IMR-90 (cell line): ENCODE results near the gene MAVS.

Experiments used
- BHLHE40 ChIP-seq: fragments of 150-350 bp; IDR thresholded peaks from 2 replicates; pipeline ENCODE4 v1.6.1; 2016; ENCODE audit warnings: mild to moderate bottlenecking, low read depth, low read length
- MAFK ChIP-seq: IDR thresholded peaks from 2 replicates; pipeline ENCODE4 v1.6.1; 2012; ENCODE audit warnings: low read depth, low read length, improper control_type of control experiment
- MAZ ChIP-seq: IDR thresholded peaks from 2 replicates; pipeline ENCODE4 v1.6.1; 2012; ENCODE audit warnings: low read depth, mild to moderate bottlenecking, low read length, improper control_type of control experiment, moderate library complexity, borderline replicate concordance
- MXI1 ChIP-seq: IDR thresholded peaks from 2 replicates; pipeline ENCODE4 v1.6.1; 2012; ENCODE audit warnings: low read depth, mild to moderate bottlenecking, low read length, moderate library complexity, borderline replicate concordance
- POLR2A ChIP-seq: IDR thresholded peaks from 2 replicates; pipeline ENCODE4 v1.6.1; 2012; ENCODE audit warnings: mild to moderate bottlenecking, low read depth, low read length
- RAD21 ChIP-seq: IDR thresholded peaks from 2 replicates; pipeline ENCODE4 v1.6.1; 2012; ENCODE audit warnings: low read length, improper control_type of control experiment
- SMC3 ChIP-seq: fragments of 150-350 bp; IDR thresholded peaks from 2 replicates; pipeline ENCODE4 v1.6.1; 2016; ENCODE audit warnings: low read depth, mild to moderate bottlenecking, antibody characterized with exemption, low read length, moderate library complexity
- TF ChIP-seq, protein P1 (sequence below): conservative IDR thresholded peaks from 2 replicates; pipeline ENCODE4 v1.5.1; 2012; ENCODE audit warnings: mild to moderate bottlenecking, low read depth, low read length, improper control_type of control experiment
- TF ChIP-seq, protein P2 (sequence below): fragments of 150-350 bp; IDR thresholded peaks from 2 replicates; pipeline ENCODE4 v1.6.1; 2017; ENCODE audit warnings: mild to moderate bottlenecking, antibody characterized with exemption, low read length, low read depth

DNA sequence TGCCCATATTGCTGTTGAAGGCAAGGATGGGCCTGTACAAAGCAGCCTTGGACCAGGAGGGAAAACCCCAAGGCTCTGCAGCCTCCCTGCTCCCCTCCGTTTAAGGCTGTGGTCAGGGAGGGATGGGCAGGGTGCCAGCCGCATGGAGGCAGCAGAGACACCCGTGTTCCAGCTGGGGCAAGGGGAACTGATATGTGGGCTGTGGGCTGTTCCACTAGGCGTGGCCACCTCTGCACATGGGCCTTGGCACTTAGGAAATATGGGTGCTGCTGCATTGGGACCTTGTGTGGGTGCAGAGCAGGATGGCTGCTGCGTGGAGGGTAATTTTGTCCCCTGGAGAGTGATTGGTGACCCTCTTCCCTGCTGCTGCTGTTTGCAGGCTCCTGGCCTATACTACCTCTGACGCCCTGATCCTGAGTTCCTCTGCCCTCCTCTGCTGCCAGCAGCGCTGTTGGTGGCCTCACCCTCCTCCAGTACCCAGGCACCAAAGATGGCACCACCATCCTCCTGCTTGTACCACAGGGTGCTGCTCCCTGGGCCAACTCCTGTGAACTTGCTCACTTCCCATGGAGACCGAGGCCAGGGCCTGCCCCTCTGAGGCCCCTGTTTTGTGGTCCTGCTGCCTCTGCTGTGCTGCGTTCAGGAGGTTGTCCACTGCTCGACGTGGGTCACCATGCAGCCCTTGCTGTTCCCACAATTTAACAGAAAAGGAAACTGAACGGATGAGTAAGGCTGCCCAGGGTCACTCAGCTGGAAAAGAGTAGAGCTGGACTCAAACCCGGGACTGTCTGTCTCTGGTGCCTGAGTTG is 77.9 kb downstream of the MAVS start:
- no peak for TF ChIP-seq BHLHE40
- TF ChIP-seq, protein P1, sequence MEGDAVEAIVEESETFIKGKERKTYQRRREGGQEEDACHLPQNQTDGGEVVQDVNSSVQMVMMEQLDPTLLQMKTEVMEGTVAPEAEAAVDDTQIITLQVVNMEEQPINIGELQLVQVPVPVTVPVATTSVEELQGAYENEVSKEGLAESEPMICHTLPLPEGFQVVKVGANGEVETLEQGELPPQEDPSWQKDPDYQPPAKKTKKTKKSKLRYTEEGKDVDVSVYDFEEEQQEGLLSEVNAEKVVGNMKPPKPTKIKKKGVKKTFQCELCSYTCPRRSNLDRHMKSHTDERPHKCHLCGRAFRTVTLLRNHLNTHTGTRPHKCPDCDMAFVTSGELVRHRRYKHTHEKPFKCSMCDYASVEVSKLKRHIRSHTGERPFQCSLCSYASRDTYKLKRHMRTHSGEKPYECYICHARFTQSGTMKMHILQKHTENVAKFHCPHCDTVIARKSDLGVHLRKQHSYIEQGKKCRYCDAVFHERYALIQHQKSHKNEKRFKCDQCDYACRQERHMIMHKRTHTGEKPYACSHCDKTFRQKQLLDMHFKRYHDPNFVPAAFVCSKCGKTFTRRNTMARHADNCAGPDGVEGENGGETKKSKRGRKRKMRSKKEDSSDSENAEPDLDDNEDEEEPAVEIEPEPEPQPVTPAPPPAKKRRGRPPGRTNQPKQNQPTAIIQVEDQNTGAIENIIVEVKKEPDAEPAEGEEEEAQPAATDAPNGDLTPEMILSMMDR, result no peak
- no peak for TF ChIP-seq MAZ
- TF ChIP-seq POLR2A, result no peak
- no peak for TF ChIP-seq SMC3
- no peak for TF ChIP-seq MXI1
- TF ChIP-seq, protein P2, sequence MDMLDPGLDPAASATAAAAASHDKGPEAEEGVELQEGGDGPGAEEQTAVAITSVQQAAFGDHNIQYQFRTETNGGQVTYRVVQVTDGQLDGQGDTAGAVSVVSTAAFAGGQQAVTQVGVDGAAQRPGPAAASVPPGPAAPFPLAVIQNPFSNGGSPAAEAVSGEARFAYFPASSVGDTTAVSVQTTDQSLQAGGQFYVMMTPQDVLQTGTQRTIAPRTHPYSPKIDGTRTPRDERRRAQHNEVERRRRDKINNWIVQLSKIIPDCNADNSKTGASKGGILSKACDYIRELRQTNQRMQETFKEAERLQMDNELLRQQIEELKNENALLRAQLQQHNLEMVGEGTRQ, result no peak
- no peak for TF ChIP-seq MAFK
- no peak for TF ChIP-seq RAD21
